HG02870 (cell line): ENCODE data around the gene RORC.
"Not testable (repeated sequence)": the region's sequence is repeated elsewhere in the genome, so short reads cannot be mapped to it uniquely, and the experiment has no call there.

Source experiments
- ATAC-seq: cut with Tn5 transposase; IDR thresholded peaks from one replicate; pipeline ENCODE4 v1.9.1; 2021; ENCODE audit warnings: mild to moderate bottlenecking, moderate library complexity; ENCODE audit not compliant: unreplicated experiment

RORC gene

DNA sequence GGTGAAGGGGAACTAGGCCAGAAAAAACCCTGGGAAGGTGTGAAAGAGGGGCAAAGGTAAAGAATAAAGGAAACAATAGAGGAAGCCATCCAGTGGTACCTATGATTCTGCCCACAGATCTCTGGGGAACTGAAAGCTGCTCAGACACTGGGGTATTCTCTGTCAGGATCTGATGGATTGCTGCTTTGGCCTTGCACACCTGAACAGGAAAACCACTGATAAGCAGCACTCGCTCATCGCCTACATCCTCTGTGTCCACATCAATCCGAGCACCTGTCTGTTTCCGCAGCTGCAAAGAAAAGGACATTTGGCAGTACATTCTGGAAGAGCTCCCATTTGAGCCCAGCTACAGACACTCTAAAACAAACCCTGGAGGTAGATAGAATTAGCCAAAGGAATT, 51.8 kb downstream of the RORC start:
- ATAC-seq: no peak

DNA sequence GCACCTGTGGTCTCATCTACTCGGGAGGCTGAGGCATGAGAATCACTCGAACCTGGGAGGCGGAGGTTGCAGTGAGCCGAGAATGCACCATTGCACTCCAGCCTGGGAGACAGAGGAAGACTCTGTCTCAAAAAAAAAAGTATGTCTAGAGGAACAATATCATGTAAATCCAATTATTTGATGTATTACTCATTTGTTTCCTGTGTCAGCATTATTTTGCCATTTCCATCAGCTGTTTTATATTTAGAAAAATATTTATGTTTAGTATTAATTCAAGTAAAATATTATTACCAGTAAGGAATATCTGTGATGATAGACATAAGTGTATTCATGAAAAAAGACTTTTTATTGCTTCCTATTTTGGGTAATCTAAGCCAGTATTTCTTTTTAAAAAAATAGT, 54.3 kb downstream of the RORC start:
- no peak for ATAC-seq

GRCh38 chr1:151776665-151777062, 54.9 kb downstream of the RORC start:
- ATAC-seq: no peak

GRCh38 chr1:151775894-151776664, 55.5 kb downstream of the RORC start:
- ATAC-seq: no peak

DNA sequence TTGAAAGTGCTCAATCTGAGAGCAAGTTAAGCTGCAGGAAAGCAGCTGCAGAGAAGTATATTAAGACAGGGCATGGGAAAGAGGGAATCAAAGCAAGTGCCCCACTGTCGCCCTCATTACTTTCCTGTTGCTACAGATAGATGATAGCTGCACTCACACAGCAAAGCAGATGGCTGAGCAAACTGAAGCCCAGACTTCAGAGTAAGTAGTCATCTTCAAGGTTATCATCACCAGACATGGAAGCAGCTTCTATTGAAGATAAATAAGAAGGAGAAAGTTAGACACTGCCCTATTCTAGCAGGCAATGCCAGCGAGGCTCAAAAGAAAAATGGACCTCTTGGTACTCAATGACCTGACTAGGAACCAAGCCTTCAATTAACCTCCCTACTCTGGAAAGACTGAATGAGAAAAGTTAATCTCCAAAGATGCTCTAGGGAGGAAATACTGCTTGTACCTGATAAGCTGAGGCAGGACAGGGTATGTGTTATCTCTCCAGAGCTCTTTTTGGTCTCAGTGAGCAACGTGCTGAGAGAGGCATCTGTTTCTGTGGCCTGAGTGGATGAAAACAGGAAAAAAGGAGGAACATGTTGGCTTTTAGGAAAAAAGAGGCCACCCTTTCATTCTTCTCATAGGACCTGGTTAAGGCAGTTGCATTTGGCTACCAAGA, 57.2 kb downstream of the RORC start:
- ATAC-seq: no peak

DNA sequence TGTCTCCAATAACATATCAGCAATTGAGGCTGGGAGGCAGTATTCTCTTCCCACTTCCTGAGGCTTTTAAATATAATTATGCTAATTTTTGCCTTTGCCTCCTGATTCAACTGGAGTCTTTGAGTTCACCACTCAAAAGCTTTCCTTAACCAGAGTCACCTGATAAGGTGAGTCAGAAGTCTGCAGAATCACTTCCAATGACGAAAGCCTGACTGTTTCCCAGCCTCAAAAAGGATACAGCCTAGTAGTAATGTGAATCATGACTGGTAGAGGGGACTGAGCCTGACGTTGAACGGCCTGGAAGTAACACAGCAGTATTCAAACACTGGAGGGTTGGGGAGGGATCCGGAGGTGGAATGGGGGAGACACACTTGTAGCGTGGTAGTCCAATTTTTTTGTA, 57.9 kb downstream of the RORC start:
- no peak for ATAC-seq

DNA sequence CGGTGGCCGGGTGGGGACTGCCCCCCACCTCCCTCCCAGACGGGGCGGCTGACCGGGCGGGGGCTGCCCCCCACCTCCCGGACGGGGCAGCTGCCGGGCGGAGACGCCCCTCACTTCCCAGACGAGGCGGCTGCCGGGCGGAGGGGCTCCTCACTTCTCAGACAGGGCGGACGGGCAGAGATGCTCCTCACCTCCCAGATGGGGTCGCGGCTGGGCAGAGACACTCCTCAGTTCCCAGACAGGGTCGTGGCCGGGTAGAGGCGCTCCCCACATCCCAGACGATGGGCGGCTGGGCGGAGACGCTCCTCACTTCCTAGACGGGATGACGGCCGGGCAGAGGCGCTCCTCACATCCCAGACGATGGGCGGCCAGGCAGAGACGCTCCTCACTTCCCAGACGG, 62.3 kb downstream of the RORC start:
- not testable (repeated sequence) for ATAC-seq

- not testable (repeated sequence) for ATAC-seq
Measured at GRCh38 chr1:151768351-151769066, 63.1 kb downstream of the RORC start.

GRCh38 chr1:151763990-151764389, 67.6 kb downstream of the RORC start:
- ATAC-seq: no peak

GRCh38 chr1:151762941-151763921, 68.4 kb downstream of the RORC start, which contains the start of gene MRPL9:
MRPL9 (minus strand) TSS chr1:151763496; CDS start chr1:151763479, 17 bp downstream.
- peak; percentile 90 for ATAC-seq

- no peak for ATAC-seq
Measured at GRCh38 chr1:151760597-151761385, 70.8 kb downstream of the RORC start.

DNA sequence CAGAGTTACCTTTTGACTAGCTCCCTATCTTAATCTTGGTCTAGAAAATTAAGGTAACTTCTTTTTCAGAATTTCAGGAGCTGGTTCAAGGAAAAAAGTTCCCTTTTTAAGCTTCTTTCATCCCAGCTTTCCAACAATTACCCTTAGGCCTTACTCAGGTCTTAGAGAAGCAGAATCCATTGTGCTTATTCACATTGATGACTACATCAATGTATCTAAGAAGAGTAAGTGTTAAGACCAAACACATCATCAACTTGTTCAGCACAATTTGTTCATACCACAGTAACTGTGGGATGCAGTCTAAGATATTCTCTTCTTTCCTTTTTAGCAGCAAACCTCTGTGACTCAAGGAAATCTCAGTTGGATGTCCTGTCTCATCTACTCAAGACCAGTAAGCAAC, 72.4 kb downstream of the RORC start:
- no peak for ATAC-seq

DNA sequence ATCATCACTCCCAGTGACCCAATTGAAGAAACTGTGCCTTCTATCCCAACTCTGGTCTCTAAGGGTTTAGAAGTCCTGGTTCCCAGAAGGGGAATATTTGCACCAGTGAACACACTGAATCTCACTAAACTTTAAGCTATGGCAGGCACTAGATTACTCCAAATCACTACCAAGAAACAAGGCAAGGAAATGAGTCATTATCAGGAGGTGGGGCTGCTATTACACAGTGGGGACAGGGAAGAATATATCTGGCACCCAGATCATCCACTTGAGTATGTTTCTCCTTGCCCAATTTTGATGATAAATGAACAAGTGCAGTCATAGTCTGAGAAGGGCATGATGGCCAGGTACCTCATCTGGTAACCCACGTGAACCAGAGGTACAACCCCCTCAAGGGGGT, 75.3 kb downstream of the RORC start:
- no peak for ATAC-seq
